Stimulated activated CD4-positive, alpha-beta T cell treated with anti-CD3 and anti-CD28 coated beads, Interleukin-15, amount 100 ng/mL, for 24 hours (primary cell): ENCODE results near the gene WDFY4.

Source experiments
- DNase-seq: peaks from one replicate; pipeline ENCODE4 v3.0.0-alpha.2; 2020

Gene WDFY4

GRCh38 chr10:48931188-48931587 lies 246.5 kb downstream of the WDFY4 start:
- DNase-seq: no peak

- no peak for DNase-seq
These were observed 248.4 kb downstream of the WDFY4 start for GRCh38 chr10:48932831-48933664.

GRCh38 chr10:48934672-48935501 lies 250.2 kb downstream of the WDFY4 start:
- DNase-seq: no peak

- no peak for DNase-seq
These were observed 250.9 kb downstream of the WDFY4 start for GRCh38 chr10:48935577-48935976.

GRCh38 chr10:48937796-48938195 lies 253.1 kb downstream of the WDFY4 start:
- no peak for DNase-seq

GRCh38 chr10:48938281-48938680 lies 253.6 kb downstream of the WDFY4 start:
- no peak for DNase-seq

- DNase-seq: no peak
These were observed 254.4 kb downstream of the WDFY4 start for GRCh38 chr10:48938990-48939536.

- DNase-seq: no peak
These were observed 255.2 kb downstream of the WDFY4 start, which contains the start of gene LRRC18 for GRCh38 chr10:48939790-48940325. Gene LRRC18, minus strand, starts transcription at chr10:48939840. Its CDS starts 25,685 bp downstream, at chr10:48914155.

GRCh38 chr10:48940372-48940771 lies 255.7 kb downstream of the WDFY4 start:
- no peak for DNase-seq

- DNase-seq: no peak
These were observed 256.3 kb downstream of the WDFY4 start for GRCh38 chr10:48940958-48941357.

GRCh38 chr10:48941427-48942075 lies 256.9 kb downstream of the WDFY4 start:
- no peak for DNase-seq

- DNase-seq: no peak
These were observed 258.4 kb downstream of the WDFY4 start for GRCh38 chr10:48943096-48943495.

- no peak for DNase-seq
These were observed 259.5 kb downstream of the WDFY4 start for GRCh38 chr10:48944171-48944570.

- no peak for DNase-seq
These were observed 260.9 kb downstream of the WDFY4 start for GRCh38 chr10:48945441-48946130.

- DNase-seq: no peak
These were observed 261.7 kb downstream of the WDFY4 start for GRCh38 chr10:48946332-48946731.

- DNase-seq: no peak
These were observed 262.3 kb downstream of the WDFY4 start for GRCh38 chr10:48946891-48947500.

- no peak for DNase-seq
These were observed 263.2 kb downstream of the WDFY4 start for GRCh38 chr10:48947690-48948469.

GRCh38 chr10:48948470-48949037 lies 263.9 kb downstream of the WDFY4 start:
- DNase-seq: no peak

GRCh38 chr10:48951707-48952106 lies 267.0 kb downstream of the WDFY4 start:
- no peak for DNase-seq

- DNase-seq: no peak
These were observed 272.9 kb downstream of the WDFY4 start for GRCh38 chr10:48957361-48958151.
